ENCODE measurements around the gene NUTF2.
"Not testable (repeated sequence)": the region's sequence is repeated elsewhere in the genome, so short reads cannot be mapped to it uniquely, and the experiment has no call there.

Gene NUTF2

DNA sequence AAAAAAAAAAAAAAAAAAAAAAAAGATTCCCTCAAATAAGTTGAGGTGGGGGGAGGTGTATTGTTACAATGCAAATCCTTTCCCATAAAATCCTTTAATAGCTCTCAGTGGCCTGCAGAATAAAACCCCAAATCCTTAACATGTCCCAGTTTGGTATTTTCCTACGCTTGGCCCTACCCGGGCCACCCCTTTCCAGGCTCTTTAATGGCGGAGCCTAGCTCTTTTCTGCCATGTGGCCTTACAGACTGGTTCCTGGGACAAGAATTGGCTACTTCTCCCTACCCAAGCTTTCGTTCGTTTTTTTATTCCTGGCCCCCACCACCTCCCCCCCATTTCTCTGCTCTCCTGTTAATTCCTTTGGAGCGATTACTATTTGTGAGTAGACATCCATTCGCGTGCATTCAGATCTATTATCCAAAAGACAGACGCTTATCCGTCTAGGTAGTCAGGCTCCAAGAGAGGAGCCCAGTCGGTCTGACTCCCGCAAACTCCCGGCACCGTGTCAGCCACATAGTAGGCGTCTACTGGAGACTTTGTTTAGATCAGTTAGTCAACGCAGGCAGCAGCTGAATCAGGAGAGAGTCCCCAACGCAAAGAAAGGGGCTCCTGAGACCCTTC lies 5.4 kb upstream of the NUTF2 start:
- no peak for DNase-seq

DNA sequence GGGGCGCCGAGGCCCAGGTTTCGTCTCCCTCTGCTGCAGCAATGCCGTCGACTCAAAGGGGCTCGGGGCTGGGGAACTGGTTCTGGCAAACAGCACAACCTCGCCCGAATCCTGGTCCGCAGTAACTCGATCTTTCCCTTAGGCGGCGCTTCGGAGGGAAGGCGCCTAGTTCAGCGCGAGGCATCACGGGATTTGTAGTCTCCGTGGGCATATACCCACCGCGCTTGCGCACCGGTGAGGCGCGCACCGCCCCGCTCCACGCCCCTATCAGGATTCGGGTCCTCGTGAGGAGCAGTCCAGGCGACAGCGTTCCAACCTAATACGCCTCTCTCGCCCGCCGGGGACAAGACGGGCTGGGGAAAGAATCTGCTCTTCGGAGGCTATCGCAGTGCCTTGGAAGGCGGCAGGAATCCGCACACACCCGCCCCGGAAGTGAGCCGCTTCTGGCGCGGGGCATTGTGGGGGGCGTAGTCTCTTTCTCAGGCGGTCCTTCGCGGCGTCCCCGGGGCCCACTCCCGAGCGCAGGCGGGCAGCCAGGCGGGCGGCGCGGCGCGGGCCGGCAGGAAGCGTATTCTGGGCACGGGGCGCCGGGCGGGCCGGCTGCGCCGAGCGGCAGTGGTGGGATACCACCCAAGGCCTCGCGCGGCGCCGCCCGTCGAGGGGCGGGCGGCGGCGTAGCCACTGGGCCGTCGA lies 4.8 kb upstream of the NUTF2 start, which contains the start of gene THAP11:
Gene THAP11, plus strand, starts transcription at position 505 of the 693 bp plus-strand sequence. CDS start 235 bp downstream, outside the sequence.
- peak; percentile 98 for DNase-seq

DNA sequence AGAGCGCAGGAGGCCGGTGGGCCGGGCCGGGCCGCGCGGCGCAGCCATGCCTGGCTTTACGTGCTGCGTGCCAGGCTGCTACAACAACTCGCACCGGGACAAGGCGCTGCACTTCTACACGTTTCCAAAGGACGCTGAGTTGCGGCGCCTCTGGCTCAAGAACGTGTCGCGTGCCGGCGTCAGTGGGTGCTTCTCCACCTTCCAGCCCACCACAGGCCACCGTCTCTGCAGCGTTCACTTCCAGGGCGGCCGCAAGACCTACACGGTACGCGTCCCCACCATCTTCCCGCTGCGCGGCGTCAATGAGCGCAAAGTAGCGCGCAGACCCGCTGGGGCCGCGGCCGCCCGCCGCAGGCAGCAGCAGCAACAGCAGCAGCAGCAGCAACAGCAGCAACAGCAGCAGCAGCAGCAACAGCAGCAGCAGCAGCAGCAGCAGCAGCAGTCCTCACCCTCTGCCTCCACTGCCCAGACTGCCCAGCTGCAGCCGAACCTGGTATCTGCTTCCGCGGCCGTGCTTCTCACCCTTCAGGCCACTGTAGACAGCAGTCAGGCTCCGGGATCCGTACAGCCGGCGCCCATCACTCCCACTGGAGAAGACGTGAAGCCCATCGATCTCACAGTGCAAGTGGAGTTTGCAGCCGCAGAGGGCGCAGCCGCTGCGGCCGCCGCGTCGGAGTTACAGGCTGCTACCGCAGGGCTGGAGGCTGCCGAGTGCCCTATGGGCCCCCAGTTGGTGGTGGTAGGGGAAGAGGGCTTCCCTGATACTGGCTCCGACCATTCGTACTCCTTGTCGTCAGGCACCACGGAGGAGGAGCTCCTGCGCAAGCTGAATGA lies 4.0 kb upstream of the NUTF2 start:
- DNase-seq, result peak; percentile 69

DNA sequence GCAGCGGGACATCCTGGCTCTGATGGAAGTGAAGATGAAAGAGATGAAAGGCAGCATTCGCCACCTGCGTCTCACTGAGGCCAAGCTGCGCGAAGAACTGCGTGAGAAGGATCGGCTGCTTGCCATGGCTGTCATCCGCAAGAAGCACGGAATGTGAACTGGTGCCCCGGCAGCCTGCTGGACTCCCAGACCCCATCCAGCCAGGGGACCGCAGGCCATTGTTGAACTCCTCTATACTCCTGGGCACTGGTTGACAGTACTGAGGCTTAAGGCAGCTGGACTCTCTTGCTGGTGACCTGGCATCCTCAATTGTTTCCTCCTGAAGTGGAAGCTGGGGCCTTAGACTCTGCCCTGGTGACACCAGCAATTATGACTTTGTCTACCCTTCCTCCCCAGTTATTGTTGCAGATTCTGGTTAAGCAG lies 3.4 kb upstream of the NUTF2 start:
- no peak for DNase-seq

DNA sequence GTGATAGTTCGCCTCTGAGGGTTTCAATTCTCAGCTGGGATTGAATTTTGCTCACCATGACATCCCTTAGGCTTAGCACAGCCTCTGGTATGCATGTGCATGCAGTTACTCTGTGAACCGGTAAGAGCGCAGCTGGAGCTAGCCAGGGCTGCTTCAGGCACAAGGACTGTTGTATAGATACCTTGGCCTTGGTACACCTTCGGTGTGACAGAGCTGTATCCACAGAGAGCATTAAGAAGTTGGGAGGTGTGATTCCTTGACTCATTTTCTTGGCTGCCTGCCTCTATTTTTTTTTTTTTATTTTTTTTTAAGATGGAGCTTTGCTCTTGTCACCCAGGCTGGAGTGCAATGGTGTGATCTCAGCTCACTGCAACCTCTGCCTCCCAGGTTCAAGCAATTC lies 2.2 kb upstream of the NUTF2 start:
- DNase-seq, result no peak

DNA sequence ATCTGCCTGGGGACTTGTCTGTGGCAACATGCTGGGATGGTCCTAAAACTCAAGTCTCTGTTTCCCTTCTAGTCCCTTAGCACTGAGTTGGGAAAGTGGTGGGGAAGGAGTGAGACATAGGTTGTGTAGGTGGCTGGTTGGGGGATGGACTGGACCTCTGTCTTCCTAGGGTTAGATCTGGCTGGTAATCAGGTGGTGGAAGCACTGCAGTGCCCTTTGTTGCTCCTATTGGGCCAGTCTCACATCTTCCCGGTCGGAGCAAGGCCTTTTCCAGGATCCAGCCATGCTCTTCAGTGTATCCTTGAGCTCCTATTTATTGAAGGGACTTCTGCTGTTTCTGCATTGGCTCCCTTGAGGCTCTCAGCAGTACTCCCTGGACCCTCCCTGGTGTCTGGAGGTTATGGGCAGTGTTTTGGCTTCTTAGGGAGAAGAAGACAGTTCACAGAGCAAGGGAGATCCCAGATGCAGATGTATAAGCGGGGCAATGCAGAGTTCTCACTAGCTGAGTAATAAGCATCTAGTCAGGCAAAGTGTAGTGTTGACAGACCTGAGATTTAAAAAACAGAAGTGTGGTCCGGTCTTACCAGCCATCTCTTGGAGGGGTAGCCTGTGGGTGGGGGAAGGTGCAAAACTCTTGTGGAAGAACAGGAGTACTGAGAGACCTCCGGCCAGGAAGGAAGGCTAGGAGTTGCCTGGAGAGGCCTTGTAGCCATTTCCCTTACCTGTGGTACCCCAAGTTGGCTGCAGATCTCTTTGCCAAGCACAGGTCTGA lies 1.3 kb upstream of the NUTF2 start:
- DNase-seq, result no peak

DNA sequence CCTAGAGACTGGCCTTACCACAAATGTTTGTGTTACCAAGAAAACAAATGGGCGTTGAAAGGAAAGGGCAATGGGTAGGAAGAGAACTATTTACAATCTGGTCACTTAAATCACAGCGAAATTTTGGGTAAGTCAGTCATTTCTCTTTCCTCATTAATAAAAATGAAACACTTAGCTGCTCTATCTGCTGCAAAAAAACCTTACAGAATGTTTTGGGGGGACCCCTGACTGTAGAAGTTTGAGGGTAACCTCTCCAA lies 742 bp upstream of the NUTF2 start:
- no peak for DNase-seq

DNA sequence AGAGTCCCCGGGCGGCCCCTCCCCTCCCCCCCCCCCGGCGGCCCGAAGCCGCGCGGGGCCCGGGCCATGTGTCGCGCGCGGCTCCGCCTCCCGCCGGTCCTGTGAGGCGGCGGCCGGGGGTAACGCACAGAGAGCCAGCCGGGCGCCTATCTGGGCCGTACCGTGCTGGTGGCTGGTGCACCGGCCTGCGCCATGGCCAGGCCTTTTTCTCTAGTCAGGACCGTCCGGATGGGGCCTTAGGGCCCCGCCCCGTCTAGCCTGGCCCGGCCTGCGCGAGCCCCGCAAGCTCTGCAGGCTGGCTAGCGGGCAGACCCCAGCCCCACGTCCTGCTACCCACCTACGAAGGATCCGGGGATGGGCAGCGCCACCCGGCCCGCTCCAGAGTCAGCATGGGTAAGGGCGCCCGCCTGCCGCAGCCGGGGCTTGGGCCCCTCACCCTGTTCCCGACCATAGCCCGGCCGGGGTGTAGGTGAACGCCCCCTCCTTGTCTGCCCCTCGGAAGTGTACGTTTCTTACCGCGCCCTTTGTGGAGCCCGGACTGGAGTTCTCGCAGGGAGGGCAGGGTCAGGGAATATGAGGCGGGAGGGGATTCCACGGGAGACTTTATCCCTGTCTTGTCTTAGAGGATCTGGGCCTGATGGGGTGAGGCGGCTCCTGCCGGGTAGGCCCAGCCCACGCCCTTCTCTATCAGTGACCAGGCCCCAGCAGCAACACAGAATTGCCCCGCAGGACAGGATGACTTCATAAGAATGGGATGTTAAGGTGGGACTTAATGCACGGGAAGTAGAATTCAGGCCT lies 530 bp downstream of the NUTF2 start, which contains the start of gene CENPT:
Gene CENPT, minus strand, starts transcription at position 630 of the 798 bp plus-strand sequence. CDS start 13,834 bp downstream, outside the sequence.
- DNase-seq, result peak; percentile 24

DNA sequence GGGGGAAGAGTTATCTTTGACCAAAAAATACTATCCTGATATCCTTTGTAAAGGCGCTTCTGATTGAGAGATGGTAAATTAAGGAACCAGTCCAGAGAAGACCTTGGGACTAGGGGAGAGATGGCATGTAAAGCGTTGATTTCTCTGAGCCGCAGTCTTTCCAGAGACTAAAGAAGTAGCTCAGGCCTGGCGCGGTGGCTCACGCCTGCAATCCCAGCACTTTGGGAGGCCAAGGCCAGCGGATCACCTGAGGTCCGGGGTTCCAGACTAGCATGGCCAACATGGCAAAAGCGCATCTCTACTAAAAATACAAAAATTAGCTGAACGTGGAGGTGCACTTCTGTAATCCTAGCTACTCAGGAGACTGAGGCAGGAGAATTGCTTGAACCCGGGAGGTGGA lies 1.4 kb downstream of the NUTF2 start:
- no peak for DNase-seq

DNA sequence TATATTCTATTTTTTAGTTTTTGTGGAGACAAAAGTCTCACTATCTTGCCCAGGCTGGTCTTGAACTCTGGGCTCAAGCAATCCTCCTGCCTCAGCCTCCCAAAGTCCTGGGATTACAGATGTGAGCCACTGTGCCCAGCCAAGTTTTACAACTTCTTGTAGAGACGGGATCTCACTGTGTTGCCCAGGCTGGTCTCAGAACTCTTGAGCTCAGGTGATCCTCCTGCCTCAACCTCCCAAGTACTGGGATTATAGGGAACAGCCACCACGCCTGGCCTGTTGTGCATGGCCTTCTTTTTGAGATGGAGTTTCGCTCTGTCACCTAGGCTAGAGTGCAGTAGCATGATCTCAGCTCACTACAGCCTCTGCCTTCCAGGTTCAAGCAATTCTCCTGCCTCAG lies 6.9 kb downstream of the NUTF2 start:
- DNase-seq, result no peak

DNA sequence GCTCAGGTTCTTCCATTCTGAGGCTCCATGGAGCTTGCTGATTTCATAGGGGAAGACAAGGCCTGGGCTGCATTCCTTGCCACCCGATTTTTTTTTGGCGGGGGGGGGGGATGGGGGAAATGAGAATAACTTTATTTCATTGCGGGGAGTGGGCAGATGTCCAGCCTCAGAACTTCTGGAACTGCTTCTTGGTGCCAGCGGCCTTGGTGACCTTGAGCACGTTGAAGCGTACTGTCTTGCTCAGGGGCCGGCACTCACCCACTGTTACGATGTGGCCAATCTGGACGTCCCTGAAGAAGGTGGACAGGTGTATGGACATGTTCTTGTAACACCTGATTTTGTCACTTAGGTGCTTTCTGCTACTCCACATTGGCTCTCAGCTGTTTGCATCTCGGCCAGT lies 9.1 kb downstream of the NUTF2 start:
- no peak for DNase-seq

DNA sequence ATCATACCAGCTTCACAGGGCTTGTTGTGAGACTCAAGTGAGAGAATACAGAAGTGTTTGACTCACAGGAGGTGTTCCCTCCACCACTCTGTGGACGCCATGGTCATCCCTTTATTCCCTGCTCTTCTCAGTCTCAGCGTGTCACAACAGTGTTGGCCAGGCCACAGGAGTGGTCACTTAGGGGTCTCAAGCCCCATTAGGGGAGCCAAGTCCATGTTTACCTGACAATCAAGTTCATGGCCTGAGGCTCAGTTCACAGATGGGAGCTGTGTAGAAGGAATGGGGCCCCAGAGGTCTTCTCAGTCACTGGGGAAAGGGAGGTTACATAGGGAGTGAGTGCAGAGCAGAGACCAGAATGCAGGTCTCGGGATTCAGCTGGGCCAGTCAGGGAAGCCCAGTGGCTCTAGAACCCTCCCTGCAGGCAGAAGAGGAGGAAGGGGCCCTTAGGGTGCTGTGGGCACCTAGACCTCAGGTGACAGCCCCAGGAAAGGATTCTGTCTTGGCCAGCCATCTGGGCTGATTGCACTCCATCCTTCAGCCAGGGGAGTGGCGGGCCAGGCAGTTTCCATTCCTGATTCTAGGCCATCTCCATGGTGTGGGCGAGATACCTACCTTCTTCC lies 10.3 kb downstream of the NUTF2 start:
- DNase-seq, result no peak

DNA sequence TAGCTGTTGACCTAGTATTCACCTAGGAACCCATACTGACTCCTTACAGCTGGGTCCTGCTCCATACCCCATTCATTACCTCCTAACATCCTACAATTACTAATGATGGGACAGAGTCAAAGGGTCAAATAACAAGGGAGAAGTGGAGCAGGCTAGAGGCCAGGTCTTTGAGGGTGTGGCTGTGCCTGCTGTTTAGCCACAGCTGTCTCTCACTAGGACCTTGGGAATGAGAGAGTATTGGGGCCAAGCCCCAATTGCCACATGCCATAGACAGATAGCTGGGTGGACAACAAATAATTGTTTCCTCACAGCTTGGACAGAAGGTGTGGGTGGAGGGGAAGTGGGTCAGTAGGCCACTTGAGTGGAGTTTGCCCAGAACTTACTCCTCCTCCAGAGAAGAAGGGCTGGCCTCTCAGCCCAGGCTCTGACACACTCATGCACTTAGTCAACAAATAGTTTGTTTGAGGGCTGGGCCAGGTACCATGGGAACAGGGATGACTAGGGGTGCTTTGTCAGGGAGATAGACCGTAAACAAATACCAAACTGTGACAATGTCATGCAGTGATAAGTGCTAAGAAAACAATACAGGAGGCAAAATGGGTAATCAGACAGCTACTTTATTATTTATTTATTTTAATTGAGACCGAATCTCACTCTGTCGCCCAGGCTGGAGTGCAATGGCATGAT lies 11.0 kb downstream of the NUTF2 start:
- peak; percentile 50 for DNase-seq

DNA sequence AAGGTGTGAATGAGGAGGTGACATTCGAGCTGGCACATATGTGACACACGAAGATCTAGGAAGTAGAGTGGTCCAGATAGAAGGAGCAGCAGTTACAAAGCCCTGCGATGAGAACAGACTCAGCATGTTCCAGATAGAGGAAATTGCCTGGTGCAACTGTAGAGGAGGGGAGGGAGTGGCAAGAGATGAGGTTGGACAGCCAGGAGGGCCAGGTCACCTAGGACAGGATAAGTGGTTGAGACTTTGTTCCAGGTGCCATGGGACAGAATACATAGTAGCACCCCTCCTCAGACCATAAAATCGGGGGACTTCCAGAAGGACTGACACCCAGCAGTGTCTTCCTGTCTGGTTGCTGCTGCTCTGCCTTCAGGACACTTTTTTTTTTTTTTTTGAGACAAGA lies 11.8 kb downstream of the NUTF2 start:
- DNase-seq, result no peak

DNA sequence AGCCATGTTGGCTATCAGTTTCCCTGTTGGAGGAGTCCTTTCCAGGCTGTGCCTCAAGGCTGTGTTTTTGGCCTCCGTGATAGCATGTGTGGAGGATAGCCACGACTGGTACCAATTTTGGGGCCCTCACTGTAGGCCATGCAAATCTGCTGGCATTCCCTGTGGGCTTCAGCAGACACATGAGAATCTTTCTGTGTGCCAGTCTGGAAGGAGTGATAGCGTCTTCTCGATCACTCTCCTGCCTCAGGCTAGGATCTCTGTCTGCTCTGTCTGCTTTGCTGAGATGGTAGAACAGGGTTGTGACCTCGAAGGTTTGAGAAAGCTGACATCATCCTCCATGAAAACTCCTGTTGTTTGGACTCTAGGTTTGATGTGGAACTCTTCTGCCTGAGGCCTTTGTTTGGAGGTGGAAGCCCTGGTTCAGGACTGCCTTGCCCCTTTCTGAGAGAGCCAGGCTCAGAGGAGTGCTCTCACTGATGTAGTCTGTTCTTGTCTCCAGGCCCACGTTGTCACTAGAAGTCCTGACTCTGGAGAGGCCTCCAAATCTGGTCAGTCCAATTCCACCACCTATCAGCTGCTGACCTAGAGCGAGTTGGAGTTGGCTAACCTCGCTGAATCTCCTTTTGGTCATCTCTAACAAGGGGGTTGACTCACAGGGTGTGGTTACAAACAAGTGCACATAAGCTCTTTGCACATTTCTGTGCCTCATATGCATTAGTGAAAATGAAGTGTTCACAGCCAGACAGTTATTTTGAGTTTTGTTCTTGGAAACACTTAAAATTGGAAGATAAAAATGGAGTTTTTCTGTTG lies 14.1 kb downstream of the NUTF2 start:
- no peak for DNase-seq

DNA sequence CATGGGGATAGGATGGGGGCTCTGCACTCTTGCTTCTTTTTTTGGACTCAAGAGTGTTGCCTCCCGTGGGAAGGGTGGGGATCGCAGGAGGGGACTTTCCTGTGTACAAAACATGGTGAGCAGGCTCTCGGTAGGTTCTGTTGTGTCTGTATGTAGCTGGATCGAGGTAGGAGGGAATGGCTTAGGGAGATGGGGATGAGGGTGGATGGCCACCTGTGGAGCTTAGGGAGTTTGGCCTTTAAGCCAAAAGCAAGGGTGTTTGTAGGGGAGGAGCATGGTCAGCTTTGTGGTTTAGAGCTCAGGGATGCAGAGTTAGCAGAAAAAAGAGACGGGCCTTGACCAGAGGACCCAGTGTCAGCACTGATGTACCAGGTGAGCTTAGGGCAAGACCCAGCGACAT lies 15.1 kb downstream of the NUTF2 start:
- no peak for DNase-seq

DNA sequence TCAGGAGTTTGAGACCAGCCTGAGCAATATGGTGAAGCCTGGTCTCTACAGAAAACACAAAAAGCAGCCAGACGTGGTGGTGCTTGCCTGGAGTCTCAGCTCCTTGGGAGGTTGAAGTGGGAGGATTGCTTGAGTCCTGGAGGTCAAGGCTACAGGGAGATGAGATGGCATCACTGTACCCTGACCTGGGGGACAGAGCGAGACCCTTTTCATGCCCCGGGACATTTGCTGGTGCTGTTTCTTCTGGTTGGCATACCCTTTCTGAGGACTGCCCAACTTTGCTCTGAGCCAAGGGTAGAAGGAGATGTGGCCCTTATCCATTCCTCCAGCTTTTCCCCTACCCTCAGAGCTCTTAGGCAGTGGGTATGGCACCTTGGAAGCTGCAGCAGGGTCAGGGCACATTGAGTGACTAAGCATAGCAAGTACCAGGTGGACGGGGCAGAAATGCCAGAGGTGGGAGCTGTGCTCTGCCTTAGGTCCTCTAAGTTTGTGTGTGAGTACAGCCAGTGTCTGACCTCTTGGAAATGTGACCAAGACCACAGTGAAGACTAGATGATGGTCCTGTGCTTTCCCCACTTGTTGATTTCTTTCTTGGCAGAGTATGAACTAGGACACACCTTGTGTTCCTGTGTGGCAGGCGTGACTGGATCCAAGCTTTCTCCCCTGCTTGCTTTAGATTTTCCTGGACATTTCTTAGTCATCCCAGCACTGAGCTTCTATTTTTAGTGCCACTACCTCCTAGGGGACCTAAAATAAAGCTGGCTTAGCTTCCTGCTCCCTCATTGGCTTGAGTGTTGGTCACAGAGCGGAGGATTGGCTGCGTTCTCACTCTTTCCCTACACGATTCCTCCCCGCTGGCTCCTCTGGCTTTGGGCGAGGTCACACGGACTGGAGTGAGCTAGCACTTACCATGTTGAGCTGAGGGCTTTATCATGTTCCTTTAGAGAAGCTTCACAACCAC lies 16.2 kb downstream of the NUTF2 start:
- no peak for DNase-seq

DNA sequence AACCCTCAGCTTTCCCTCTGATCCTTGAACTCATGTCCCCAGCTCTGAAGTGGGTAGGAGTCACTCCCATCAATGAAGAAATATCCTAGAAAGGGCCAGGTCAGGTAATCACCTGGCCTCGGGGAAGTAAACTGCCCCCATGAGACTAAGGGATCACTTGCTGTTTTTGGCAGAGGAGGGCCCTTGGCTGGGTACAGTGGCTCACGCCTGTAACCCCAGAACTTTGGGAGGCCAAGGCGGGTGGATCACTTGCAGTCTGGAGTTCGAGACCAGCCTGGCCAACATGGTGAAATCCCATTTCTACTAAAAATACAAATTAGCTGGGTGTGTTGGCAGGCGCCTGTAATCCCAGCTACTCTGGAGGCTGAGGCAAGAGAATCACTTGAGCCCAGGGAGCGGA lies 17.3 kb downstream of the NUTF2 start:
- DNase-seq, result not testable (repeated sequence)

DNA sequence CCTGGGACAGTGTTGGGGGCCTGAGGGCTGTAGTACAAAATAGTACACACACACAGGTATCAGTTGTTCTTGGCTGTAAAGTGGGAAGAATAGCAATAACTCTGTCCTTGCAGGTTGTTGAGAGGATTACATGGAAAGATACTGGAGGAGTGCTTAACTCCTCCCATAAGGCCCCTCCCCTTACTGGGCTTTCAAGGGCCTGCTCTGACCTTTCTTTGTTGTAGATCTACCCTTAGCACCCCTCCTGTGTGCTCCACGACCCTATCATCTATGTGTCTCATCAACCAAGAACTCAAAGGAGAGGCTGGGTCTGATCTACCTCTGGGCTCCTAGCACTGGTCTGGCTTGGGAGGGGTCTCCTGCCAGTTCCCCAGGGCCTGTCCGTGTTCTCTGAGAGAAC lies 17.9 kb downstream of the NUTF2 start:
- no peak for DNase-seq

Data from activated CD4-positive, alpha-beta T cell treated with anti-CD3 and anti-CD28 coated beads, Interleukin-2, Interleukin-6, amounts not matched to agents 100 ng/mL and 50 ng/mL, durations not matched to agents 16 hours and 8 hours (primary cell).